Panc1 (cell line): ENCODE results near the gene CUX1. TPM values are rescaled to one million over a fixed set of nuclear protein-coding genes. Genes with fewer than 3 reads are reported as not detected.

Source experiments
- ATAC-seq: fragments of 200-7000 bp; cut with Tn5 transposase; 2 replicates; pipeline ENCODE4 v1.9.1; 2020; ENCODE audit warnings: mild to moderate bottlenecking, moderate library complexity
- BruUV-seq: library from RNA; stranded (reverse); fragments of 400-500 nt; replicated peaks from 2 replicates; lab custom pipeline; 2021; lab: Mats Ljungman, UMichigan
- CTCF ChIA-PET: fragments of 300-600 bp; sonication (Branson Sonifier 250); formaldehyde crosslinking; loops from one replicate; lab custom pipeline; 2022; ENCODE audit warnings: antibody characterized with exemption; lab: Charles Lee
- POLR2A ChIA-PET: fragments of 300-600 bp; sonication (Branson Sonifier 250); formaldehyde crosslinking; loops from one replicate; lab custom pipeline; 2022; ENCODE audit warnings: antibody characterized with exemption; lab: Charles Lee
- DNase-seq: peaks from one replicate; pipeline ENCODE4 v3.0.0-alpha.2; 2010; ENCODE audit warnings: low read depth, low spot score
- H3K27ac ChIP-seq: 2 replicates; pipeline ENCODE4 v1.5.1; 2011; ENCODE audit warnings: mild to moderate bottlenecking, low read length, inconsistent platforms
- H3K27me3 ChIP-seq: fragments of 200-500 bp; sonication (Bioruptor generic); 2 replicates; pipeline ENCODE4 v1.6.0; 2014; ENCODE audit warnings: low read length, inconsistent platforms; ENCODE audit not compliant: control insufficient read depth, insufficient read depth
- H3K36me3 ChIP-seq: fragments of 200-500 bp; sonication (Bioruptor generic); 2 replicates; pipeline ENCODE4 v1.5.1; 2014; ENCODE audit warnings: inconsistent platforms, mild to moderate bottlenecking, low read length, moderate library complexity; ENCODE audit not compliant: control insufficient read depth, insufficient read depth
- H3K4me1 ChIP-seq: 2 replicates; pipeline ENCODE4 v1.5.1; 2011; ENCODE audit warnings: inconsistent platforms, mild to moderate bottlenecking, low read length, moderate library complexity; ENCODE audit not compliant: control insufficient read depth, insufficient read depth
- H3K4me3 ChIP-seq, 2 experiments: 2 replicates each; pipeline ENCODE4 v1.5.1; 2011 to 2012; ENCODE audit warnings: low read depth in 2 of 2, low read length in 2 of 2, mild to moderate bottlenecking in 2 of 2, inconsistent platforms in 1 of 2, moderate library complexity in 1 of 2
- H3K9me3 ChIP-seq: fragments of 200-500 bp; sonication (Bioruptor generic); 2 replicates; pipeline ENCODE4 v1.5.1; 2014; ENCODE audit warnings: low read depth, mild to moderate bottlenecking, inconsistent platforms, low read length, moderate library complexity; ENCODE audit not compliant: control insufficient read depth, insufficient read depth
- CTCF ChIP-seq: fragments of 450-650 bp; IDR thresholded peaks from 2 replicates; pipeline ENCODE4 v1.5.1; 2017; ENCODE audit warnings: mild to moderate bottlenecking
- POLR2AphosphoS5 ChIP-seq: IDR thresholded peaks from 2 replicates; pipeline ENCODE4 v1.6.1; 2012; ENCODE audit warnings: mild to moderate bottlenecking, low read depth, low read length, moderate library complexity
- REST ChIP-seq, 2 experiments: IDR thresholded peaks; 2 replicates each; pipeline ENCODE4 v1.6.1; 2011 to 2012; ENCODE audit warnings: low read depth in 2 of 2, control low read depth in 1 of 2, low read length in 1 of 2, mild to moderate bottlenecking in 1 of 2, moderate library complexity in 1 of 2; ENCODE audit not compliant: insufficient read depth in 1 of 2
- SIN3A ChIP-seq: IDR thresholded peaks from 2 replicates; pipeline ENCODE4 v1.6.1; 2012; ENCODE audit warnings: low read depth, mild to moderate bottlenecking, low read length, moderate library complexity, borderline replicate concordance; ENCODE audit not compliant: insufficient read depth
- TCF7L2 ChIP-seq: IDR thresholded peaks from 2 replicates; pipeline ENCODE4 v1.6.1; 2011; ENCODE audit warnings: mild to moderate bottlenecking, low read depth, low read length, inconsistent platforms
- in situ Hi-C: cut with HindIII; loops from 2 replicates; pipeline ENCODE4 v1.10.0; 2016; ENCODE audit warnings: low sequenced_read_pairs, low pct_unique_long_range_greater_than_20kb
- intact Hi-C: fragments of 100-400 bp; cut with micrococcal nuclease; formaldehyde crosslinking; loops from one replicate; pipeline ENCODE4 v1.10.0; 2022; ENCODE audit not compliant: unreplicated experiment
- total RNA-seq: library from RNA; stranded (reverse); gene quantifications from one replicate; pipeline ENCODE4 v1.2.1, GENCODE V29; 2021; ENCODE audit not compliant: unreplicated experiment

CUX1 gene
- total RNA-seq, 1 experiment from 2014 or later, result 50.9 TPM

- intact Hi-C loops, result loop anchor here (10.0 kb wide), 1 partner anchor 420 kb away; the partner anchor contains the start of gene CUX1
- ChIA-PET POLR2A (no interaction called here), CTCF (interaction anchor here (0.7 kb wide), 2 partner anchors 316 to 363 kb away, joined by 3 to 8 read pairs; no protein-coding TSS in a partner anchor)
- BruUV-seq, result no TSS peak
- in situ Hi-C loops, result no loop called here
- Histone ChIP-seq H3K4me1 (no peaks in the 10 kb centered on the region), H3K4me3 (no peak overlapping the region), H3K27ac (no peak overlapping the region), H3K36me3 (no peaks in the 10 kb centered on the region), H3K27me3 (no peaks in the 10 kb centered on the region), H3K9me3 (no peaks in the 10 kb centered on the region)
- DNase-seq (no peak), ATAC-seq (no peak)
- TF ChIP-seq CTCF, result no peak
- no peak for TF ChIP-seq REST (IDR thresholded peaks at IDR 0.05; ENCODE audit: insufficient read depth in 1 of 2, low read depth in 2 of 2, low read length in 1 of 2)
- TF ChIP-seq POLR2AphosphoS5, result no peak
- no peak for TF ChIP-seq SIN3A
- no peak for TF ChIP-seq TCF7L2
Measured at GRCh38 chr7:102234801-102235550, 417.6 kb downstream of the CUX1 start.

- BruUV-seq, result no TSS peak
- DNase-seq (no peak), ATAC-seq (no peak)
- Histone ChIP-seq H3K27ac (no peak overlapping the region), H3K36me3 (no peaks in the 10 kb centered on the region), H3K4me3 (no peak overlapping the region), H3K27me3 (no peaks in the 10 kb centered on the region), H3K9me3 (no peaks in the 10 kb centered on the region), H3K4me1 (no peaks in the 10 kb centered on the region)
- TF ChIP-seq REST (IDR thresholded peaks at IDR 0.05; ENCODE audit: insufficient read depth in 1 of 2, low read depth in 2 of 2, low read length in 1 of 2) (no peak), TCF7L2 (no peak), SIN3A (no peak), CTCF (no peak), POLR2AphosphoS5 (no peak)
- ChIA-PET CTCF (no interaction called here), POLR2A (no interaction called here)
- in situ Hi-C loops (no loop called here), intact Hi-C loops (loop anchor here (10.0 kb wide), 1 partner anchor 421 kb away; the partner anchor contains the start of gene CUX1)
Measured at GRCh38 chr7:102236102-102236501, 418.7 kb downstream of the CUX1 start.
